H1 (cell line): ENCODE measurements around the gene ZBTB18. TPM values are rescaled to one million over a fixed set of nuclear protein-coding genes. Genes with fewer than 3 reads are reported as not detected.

Experiments
- CTCF ChIA-PET: fragments of 300-600 bp; sonication (Branson Sonifier 250); formaldehyde crosslinking; loops from one replicate; lab custom pipeline; 2021; ENCODE audit not compliant: partially characterized antibody; lab: Charles Lee
- POLR2A ChIA-PET: fragments of 300-600 bp; sonication (Branson Sonifier 250); formaldehyde crosslinking; loops from one replicate; lab custom pipeline; 2021; ENCODE audit warnings: inconsistent platforms; ENCODE audit not compliant: partially characterized antibody; lab: Charles Lee
- DNase-seq, 2 experiments: peaks; one replicate each; pipeline versions ENCODE4 v3.0.0 to v3.0.0-alpha.2; 2010 to 2022; ENCODE audit warnings: low spot score in 2 of 2, low read depth in 1 of 2, mixed read lengths in 1 of 2
- FAIRE-seq: peaks from 2 replicates; lab custom pipeline; 2011; peaks lifted over from hg19 to GRCh38; lab: Jason Lieb, UNC
- H2AFZ ChIP-seq: 2 replicates; pipeline ENCODE4 v1.8.1; 2012; ENCODE audit warnings: low read length, inconsistent platforms
- H2AK5ac ChIP-seq: 2 replicates; pipeline ENCODE4 v1.6.1; 2013; ENCODE audit warnings: low read depth, low read length
- H2BK120ac ChIP-seq: replicated peaks from 2 replicates; pipeline ENCODE3; 2013; ENCODE audit warnings: low read depth, low read length, inconsistent platforms
- H2BK12ac ChIP-seq: 2 replicates; pipeline ENCODE4 v1.6.1; 2013; ENCODE audit warnings: low read depth, low read length
- H2BK15ac ChIP-seq: 2 replicates; pipeline ENCODE4 v1.6.1; 2013; ENCODE audit warnings: low read length
- H2BK20ac ChIP-seq: 2 replicates; pipeline ENCODE4 v1.6.1; 2013; ENCODE audit warnings: low read length
- H2BK5ac ChIP-seq: 2 replicates; pipeline ENCODE4 v1.6.1; 2013; ENCODE audit warnings: low read depth, low read length
- H3K14ac ChIP-seq: 2 replicates; pipeline ENCODE4 v1.6.1; 2013; ENCODE audit warnings: inconsistent platforms; ENCODE audit not compliant: insufficient read length
- H3K18ac ChIP-seq: 2 replicates; pipeline ENCODE4 v1.6.1; 2013; ENCODE audit warnings: low read length; ENCODE audit errors: extremely low read depth
- H3K23ac ChIP-seq: 2 replicates; pipeline ENCODE4 v1.6.1; 2013; ENCODE audit warnings: inconsistent platforms; ENCODE audit not compliant: insufficient read length
- H3K23me2 ChIP-seq: 2 replicates; pipeline ENCODE4 v1.6.1; 2013; ENCODE audit warnings: low read depth, low read length
- H3K27ac ChIP-seq: 2 replicates; pipeline ENCODE4 v1.6.1; 2011; ENCODE audit warnings: low read depth, low read length, inconsistent platforms
- H3K27me3 ChIP-seq, 4 experiments: replicated peaks in 1 of 4; 1 replicate in 1 of 4; 2 replicates in 3 of 4; pipeline versions ENCODE4 v1.6.1 to v1.8.1; 2011 to 2013; ENCODE audit warnings: low read length in 3 of 4, mild to moderate bottlenecking in 3 of 4, inconsistent platforms in 2 of 4, mixed read lengths in 2 of 4, moderate library complexity in 1 of 4; ENCODE audit not compliant: control insufficient read depth in 3 of 4, insufficient read depth in 3 of 4; ENCODE audit errors: extremely low read depth in 1 of 4
- H3K36me3 ChIP-seq, 4 experiments: 2 replicates each; pipeline versions ENCODE4 v1.6.1 to v1.8.1; 2011 to 2013; ENCODE audit warnings: mild to moderate bottlenecking in 4 of 4, low read length in 3 of 4, moderate library complexity in 2 of 4, control low read depth in 1 of 4, inconsistent platforms in 1 of 4; ENCODE audit not compliant: insufficient read depth in 4 of 4, control insufficient read depth in 2 of 4
- H3K4ac ChIP-seq: replicated peaks from 2 replicates; pipeline ENCODE3; 2013; ENCODE audit warnings: low read length, low read depth, mixed read lengths, inconsistent platforms; ENCODE audit not compliant: insufficient read length
- H3K4me1 ChIP-seq, 4 experiments: replicated peaks in 1 of 4; 1 replicate in 1 of 4; 2 replicates in 3 of 4; pipeline versions ENCODE4 v1.6.1 to v1.8.1; 2011 to 2013; ENCODE audit warnings: low read length in 3 of 4, inconsistent platforms in 2 of 4, mixed read lengths in 1 of 4; ENCODE audit not compliant: insufficient read depth in 4 of 4, control insufficient read depth in 3 of 4
- H3K4me2 ChIP-seq, 2 experiments: 2 replicates each; pipeline versions ENCODE4 v1.6.1 to v1.8.1; 2011 to 2013; ENCODE audit warnings: low read depth in 2 of 2, low read length in 2 of 2, control low read depth in 1 of 2, inconsistent platforms in 1 of 2, mild to moderate bottlenecking in 1 of 2; ENCODE audit not compliant: insufficient read depth in 1 of 2
- H3K4me3 ChIP-seq, 4 experiments: fragments of 200-600, 300-600 bp in 1 of 4; sonication (generic), shearing (Covaris generic), sonication (Bioruptor Twin) in 1 of 4; 2 replicates each; pipeline versions ENCODE4 v1.5.1 to v1.8.1; 2011 to 2016; ENCODE audit warnings: low read length in 4 of 4, low read depth in 3 of 4, control low read depth in 2 of 4, inconsistent platforms in 2 of 4, mild to moderate bottlenecking in 2 of 4, mixed read lengths in 1 of 4, moderate library complexity in 1 of 4; ENCODE audit not compliant: insufficient read depth in 2 of 4; ENCODE audit errors: extremely low read depth in 1 of 4
- H3K56ac ChIP-seq: replicated peaks from 2 replicates; pipeline ENCODE3; 2013; ENCODE audit warnings: low read depth, mild to moderate bottlenecking, mixed read lengths, low read length, inconsistent platforms; ENCODE audit not compliant: insufficient read length
- H3K79me1 ChIP-seq: 2 replicates; pipeline ENCODE4 v1.6.1; 2013; ENCODE audit warnings: low read depth, low read length, control low read depth
- H3K79me2 ChIP-seq, 2 experiments: 2 replicates each; pipeline versions ENCODE4 v1.6.1 to v1.8.1; 2012 to 2013; ENCODE audit warnings: low read length in 2 of 2, mild to moderate bottlenecking in 2 of 2, inconsistent platforms in 1 of 2; ENCODE audit not compliant: insufficient read depth in 2 of 2, control insufficient read depth in 1 of 2
- H3K9ac ChIP-seq, 4 experiments: replicated peaks in 1 of 4; 1 replicate in 1 of 4; 2 replicates in 3 of 4; pipeline versions ENCODE4 v1.6.1 to v1.8.1; 2011 to 2013; ENCODE audit warnings: low read depth in 3 of 4, low read length in 3 of 4, control low read depth in 2 of 4, mild to moderate bottlenecking in 2 of 4, moderate library complexity in 2 of 4, inconsistent platforms in 1 of 4; ENCODE audit errors: extremely low read depth in 1 of 4
- H3K9me3 ChIP-seq, 2 experiments: 2 replicates each; pipeline versions ENCODE4 v1.6.1 to v1.8.1; 2012 to 2013; ENCODE audit warnings: mild to moderate bottlenecking in 2 of 2, moderate library complexity in 2 of 2, control low read depth in 1 of 2, inconsistent platforms in 1 of 2, low read depth in 1 of 2, low read length in 1 of 2, mixed read lengths in 1 of 2; ENCODE audit not compliant: insufficient read depth in 2 of 2
- H4K20me1 ChIP-seq, 2 experiments: replicated peaks in 1 of 2; 2 replicates each; pipeline versions ENCODE3 to v1.8.1; 2011 to 2013; ENCODE audit warnings: inconsistent platforms in 2 of 2, low read length in 2 of 2, mild to moderate bottlenecking in 1 of 2; ENCODE audit not compliant: insufficient read depth in 2 of 2, control insufficient read depth in 1 of 2
- H4K5ac ChIP-seq: 2 replicates; pipeline ENCODE4 v1.6.1; 2013; ENCODE audit warnings: low read length, low read depth, mixed read lengths, inconsistent platforms; ENCODE audit not compliant: insufficient read length
- H4K8ac ChIP-seq: 2 replicates; pipeline ENCODE4 v1.8.0; 2013; ENCODE audit warnings: mild to moderate bottlenecking, moderate library complexity, low read length, inconsistent platforms; ENCODE audit not compliant: insufficient read depth; ENCODE audit errors: extremely low read depth
- H4K91ac ChIP-seq: replicated peaks from 2 replicates; pipeline ENCODE3; 2013; ENCODE audit warnings: low read length, mixed read lengths, inconsistent platforms; ENCODE audit not compliant: insufficient read length
- ATF2 ChIP-seq: IDR thresholded peaks from 2 replicates; pipeline ENCODE4 v1.6.1; 2012; ENCODE audit warnings: low read length, inconsistent platforms
- CHD1 ChIP-seq: IDR thresholded peaks from 2 replicates; pipeline ENCODE4 v1.6.1; 2012; ENCODE audit warnings: low read depth, low read length, improper control_type of control experiment
- CHD2 ChIP-seq: IDR thresholded peaks from 2 replicates; pipeline ENCODE4 v1.6.1; 2012; ENCODE audit warnings: low read length, improper control_type of control experiment
- FOSL1 ChIP-seq: IDR thresholded peaks from 2 replicates; pipeline ENCODE4 v1.6.1; 2011; ENCODE audit warnings: mild to moderate bottlenecking, low read depth, low read length, moderate library complexity; ENCODE audit not compliant: insufficient read depth
- GABPA ChIP-seq: IDR thresholded peaks from 2 replicates; pipeline ENCODE4 v1.6.1; 2011; ENCODE audit warnings: mild to moderate bottlenecking, low read length, moderate library complexity, borderline replicate concordance; ENCODE audit not compliant: insufficient read depth
- JUND ChIP-seq: IDR thresholded peaks from 2 replicates; pipeline ENCODE4 v1.6.1; 2011; ENCODE audit warnings: mild to moderate bottlenecking, improper control_type of control experiment, low read length
- MAFK ChIP-seq: IDR thresholded peaks from 2 replicates; pipeline ENCODE4 v1.6.1; 2012; ENCODE audit warnings: low read depth, mild to moderate bottlenecking, improper control_type of control experiment, low read length
- NANOG ChIP-seq: IDR thresholded peaks from 2 replicates; pipeline ENCODE4 v1.6.1; 2011; ENCODE audit warnings: low read length, low read depth, mild to moderate bottlenecking, inconsistent platforms; ENCODE audit not compliant: insufficient read depth, poor library complexity, severe bottlenecking
- SAP30 ChIP-seq: fragments of 300-600 bp; sonication (generic); IDR thresholded peaks from 2 replicates; pipeline ENCODE4 v1.7.1; 2012; ENCODE audit warnings: low read length, moderate library complexity, mild to moderate bottlenecking, inconsistent platforms; ENCODE audit not compliant: insufficient read depth, insufficient replicate concordance
- SP1 ChIP-seq: IDR thresholded peaks from 2 replicates; pipeline ENCODE4 v1.6.1; 2011; ENCODE audit warnings: low read depth, low read length
- TAF1 ChIP-seq: IDR thresholded peaks from 2 replicates; pipeline ENCODE4 v1.6.1; 2011; ENCODE audit warnings: mild to moderate bottlenecking, low read depth, low read length
- TCF12 ChIP-seq: IDR thresholded peaks from 2 replicates; pipeline ENCODE4 v1.6.1; 2011; ENCODE audit warnings: low read depth, mild to moderate bottlenecking, low read length
- WGBS, 2 experiments: shearing (Covaris generic) in 1 of 2; methylation state at CpG; one replicate each; pipeline versions ENCODE4 v1.1.6 to v1.1.7; 2013 to 2015; ENCODE audit warnings: low lambda C conversion rate in 2 of 2, mixed read lengths in 2 of 2, inconsistent platforms in 1 of 2, low coverage in 1 of 2, missing lambda C conversion rate in 1 of 2; ENCODE audit not compliant: insufficient replicate concordance in 2 of 2, insufficient coverage in 1 of 2, insufficient read length in 1 of 2; ENCODE audit errors: extremely low coverage in 1 of 2, missing lambda C conversion rate in 1 of 2; 5-methylcytosine and 5-hydroxymethylcytosine counted together
- polyA plus RNA-seq, 7 experiments: library from polyadenylated mRNA; depleted of rRNA in 3 of 7; stranded (reverse) in 5 of 7; unstranded in 2 of 7; fragments of >200 nt in 5 of 7; fragments of 200-250 nt in 2 of 7; gene quantifications; 1 replicate in 5 of 7; 2 replicates in 1 of 7; 4 replicates in 1 of 7; pipeline versions ENCODE4 v1.2.1 to v1.2.3, GENCODE V29; 2011 to 2013; ENCODE audit warnings: missing spikeins in 2 of 7, mixed read lengths in 2 of 7
- total RNA-seq: library from RNA; stranded (reverse); fragmentation: NEBNext Ultra II Directional; extraction: Animal tissue kit (Norgen Biotek cat#: 25700); gene quantifications from 2 replicates; pipeline ENCODE4 v1.2.1, GENCODE V29; 2021

The ZBTB18 gene
- total and polyA plus RNA-seq, 2 of the 8 experiments (the other 6 are each of a cell fraction or from before 2014, with no cell fraction given): 8.5 to 14.4 TPM

- H3K27ac ChIP-seq: no peak overlapping the region
- H3K4ac ChIP-seq: no peak overlapping the region
- H4K20me1 ChIP-seq: no peaks in the 10 kb centered on the region
- no peak overlapping the region for H2BK12ac ChIP-seq
- no peak overlapping the region for H4K8ac ChIP-seq
- no peak overlapping the region for H4K91ac ChIP-seq
- H3K36me3 ChIP-seq: no peaks in the 10 kb centered on the region
- no peak for DNase-seq
- no peaks in the 10 kb centered on the region for H3K79me2 ChIP-seq
- H3K27me3 ChIP-seq: no peaks in the 10 kb centered on the region
- FAIRE-seq: no peak
- H3K79me1 ChIP-seq: no peaks in the 10 kb centered on the region
- no peak overlapping the region for H2BK120ac ChIP-seq
- peaks cover 0 to 9% (median 0%) of the 10 kb centered on the region in 4 experiments; a peak in 2 of 7 replicates for H3K4me1 ChIP-seq
- 88% methylated on average over 8 of the region's 8 CpGs; no CpG with 5 or more reads in 1 of the 2 experiments for WGBS, 2 experiments
- no peak overlapping the region for H2AK5ac ChIP-seq
- no peak overlapping the region for H3K23ac ChIP-seq
- H3K14ac ChIP-seq: no peak overlapping the region
- H3K18ac ChIP-seq: no peak overlapping the region
- H4K5ac ChIP-seq: no peak overlapping the region
- ChIA-PET POLR2A (interaction anchor here (0.6 kb wide), 1 partner anchor 38 kb away, joined by 3 read pairs; no protein-coding TSS in a partner anchor), CTCF (interaction anchor here (0.5 to 1.9 kb wide), 3 partner anchors 14 to 231 kb away, joined by 3 to 5 read pairs (median 3); no protein-coding TSS in a partner anchor)
- no peak overlapping the region for H2BK20ac ChIP-seq
- H3K56ac ChIP-seq: no peak overlapping the region
- H2BK5ac ChIP-seq: no peak overlapping the region
- H2AFZ ChIP-seq: no peak overlapping the region
- no peak overlapping the region for H3K4me3 ChIP-seq
- H3K9me3 ChIP-seq: no peaks in the 10 kb centered on the region
- no peak overlapping the region for H2BK15ac ChIP-seq
- no peaks in the 10 kb centered on the region for H3K23me2 ChIP-seq
- H3K9ac ChIP-seq: no peak overlapping the region
- no peak overlapping the region for H3K4me2 ChIP-seq
- no peak for TF ChIP-seq ATF2
- TF ChIP-seq NANOG: no peak
- TF ChIP-seq TCF12: no peak
- no peak for TF ChIP-seq MAFK
- TF ChIP-seq CHD2: no peak
- TF ChIP-seq TAF1: no peak
- no peak for TF ChIP-seq CHD1
- TF ChIP-seq FOSL1: no peak
- no peak for TF ChIP-seq GABPA
- TF ChIP-seq JUND: no peak
- TF ChIP-seq SAP30: no peak
- TF ChIP-seq SP1: no peak
Measured at GRCh38 chr1:244064621-244065020, 13.5 kb downstream of the ZBTB18 start.
